SIG-M5 treated with dmso at 0.1 percent for 504 hours (cell line): ENCODE data around the gene LALBA.
"Not testable (repeated sequence)": the region's sequence is repeated elsewhere in the genome, so short reads cannot be mapped to it uniquely, and the experiment has no call there.

ENCODE experiments used
- DNase-seq: peaks from one replicate; lab custom pipeline; 2025; ENCODE audit not compliant: unreplicated experiment; lab: John Stamatoyannopoulos, UW

LALBA gene

DNA sequence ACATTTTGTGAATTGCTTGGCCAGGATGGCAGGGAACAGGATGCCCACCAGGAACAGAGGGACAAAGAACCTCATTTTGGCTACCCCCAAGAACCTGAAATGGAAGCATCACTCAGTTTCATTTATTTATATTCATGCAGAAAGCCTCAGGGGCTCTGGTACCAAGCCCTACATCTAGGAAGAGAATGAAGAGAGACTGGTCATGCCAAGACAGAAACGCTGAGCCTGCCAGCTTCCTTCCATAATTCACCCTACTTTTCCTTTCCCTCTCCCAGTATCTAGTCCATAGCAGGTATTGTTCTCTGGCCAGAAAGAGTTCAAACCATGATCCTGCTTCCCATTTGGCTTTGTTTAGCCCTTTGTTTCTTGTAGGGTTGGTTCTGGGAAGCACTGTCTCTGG is at the start of gene LALBA:
TSS of gene LALBA (minus strand) at position 101 of the 400 bp plus-strand sequence. CDS start at position 75, 26 bp downstream.
- DNase-seq, result no peak

GRCh38 chr12:48618541-48618940 is 48.7 kb upstream of the LALBA start:
- DNase-seq, result peak; percentile 82

DNA sequence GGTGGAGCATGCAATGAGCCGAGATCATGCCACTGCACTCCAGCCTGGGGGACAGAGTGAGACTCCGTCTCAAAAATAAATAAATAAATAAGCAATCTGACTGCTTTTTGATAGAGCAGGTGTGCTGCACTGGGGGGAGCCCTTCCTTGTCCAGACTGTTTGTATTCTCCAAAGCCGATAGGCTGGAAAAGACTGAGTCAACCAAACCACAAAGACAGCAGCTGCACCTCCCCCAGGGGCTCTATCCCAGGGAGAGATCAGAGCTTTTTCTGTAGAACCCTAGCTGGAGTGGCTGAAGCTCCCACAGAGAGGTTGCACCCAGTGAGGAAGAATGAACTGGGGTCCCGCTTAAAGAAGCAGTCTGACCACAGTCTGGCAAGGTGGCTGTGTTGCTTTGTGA is 45.8 kb upstream of the LALBA start:
- DNase-seq, result no peak

DNA sequence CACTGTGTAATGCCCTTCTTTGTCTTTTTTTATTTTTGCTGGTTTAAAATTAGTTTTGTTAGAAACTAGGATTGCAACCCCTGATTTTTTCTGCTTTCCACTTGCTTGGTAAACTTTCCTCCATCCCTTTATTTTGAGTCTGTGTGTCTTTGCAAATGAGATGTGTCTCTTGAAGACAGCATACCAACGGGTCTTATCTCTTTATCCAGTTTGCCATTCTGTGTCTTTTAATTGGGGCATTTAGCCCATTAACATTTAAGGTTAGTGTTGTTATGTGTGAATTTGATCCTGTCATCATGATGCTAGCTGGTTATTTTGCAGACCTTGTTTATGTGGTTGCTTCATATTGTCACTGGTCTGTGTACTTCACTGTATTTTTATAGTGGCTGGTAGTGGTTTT is 43.5 kb upstream of the LALBA start:
- DNase-seq, result no peak

GRCh38 chr12:48602192-48602989 is 32.5 kb upstream of the LALBA start:
- DNase-seq, result no peak

- DNase-seq, result no peak
Observed at GRCh38 chr12:48601013-48601756, 31.3 kb upstream of the LALBA start.

DNA sequence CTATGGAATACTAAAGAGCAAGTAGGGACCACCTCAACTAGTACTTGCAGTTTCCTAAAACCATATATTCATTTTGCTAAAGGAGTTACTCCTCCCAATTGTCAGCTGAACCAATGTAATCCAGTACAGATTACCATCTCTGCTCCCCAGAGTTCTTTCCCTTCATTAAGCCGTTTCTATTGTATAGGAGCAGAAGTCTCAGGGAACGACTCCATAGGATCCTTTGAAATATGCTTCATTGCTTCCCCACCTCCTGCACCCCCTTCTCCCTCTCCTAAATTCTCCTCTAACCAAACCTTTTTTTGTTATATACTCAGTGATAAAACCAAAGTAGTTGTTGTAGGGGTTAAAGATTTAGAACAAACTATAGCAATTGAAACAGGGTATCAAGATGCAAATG is 30.7 kb upstream of the LALBA start:
- DNase-seq, result no peak

GRCh38 chr12:48592591-48593086 is 22.8 kb upstream of the LALBA start:
- no peak for DNase-seq

DNA sequence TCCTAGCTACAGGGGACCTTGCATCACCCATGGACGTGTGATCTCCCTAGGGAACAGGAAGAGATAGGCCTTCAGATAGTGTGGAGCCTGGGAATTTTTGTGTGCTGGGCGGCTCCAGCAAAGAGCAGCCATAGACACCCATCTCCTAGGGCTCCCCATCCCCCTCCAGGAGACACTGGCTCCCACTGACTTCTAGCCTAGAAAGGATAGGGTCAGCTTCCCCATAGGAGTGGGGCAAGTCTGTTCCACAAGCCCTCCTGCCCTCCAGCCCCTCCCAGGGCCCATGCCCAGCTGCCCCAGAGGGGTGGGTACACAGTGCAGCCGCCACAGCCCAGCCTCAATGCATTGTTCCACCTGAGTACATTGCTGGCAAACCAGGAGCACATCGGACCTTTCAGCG is 16.5 kb upstream of the LALBA start:
- DNase-seq, result no peak

GRCh38 chr12:48583728-48584127 is 13.9 kb upstream of the LALBA start:
- DNase-seq, result no peak

- DNase-seq, result no peak
Observed at GRCh38 chr12:48580831-48581230, 11.0 kb upstream of the LALBA start.

GRCh38 chr12:48572326-48572725 is 2.5 kb upstream of the LALBA start:
- peak; percentile 32 for DNase-seq

DNA sequence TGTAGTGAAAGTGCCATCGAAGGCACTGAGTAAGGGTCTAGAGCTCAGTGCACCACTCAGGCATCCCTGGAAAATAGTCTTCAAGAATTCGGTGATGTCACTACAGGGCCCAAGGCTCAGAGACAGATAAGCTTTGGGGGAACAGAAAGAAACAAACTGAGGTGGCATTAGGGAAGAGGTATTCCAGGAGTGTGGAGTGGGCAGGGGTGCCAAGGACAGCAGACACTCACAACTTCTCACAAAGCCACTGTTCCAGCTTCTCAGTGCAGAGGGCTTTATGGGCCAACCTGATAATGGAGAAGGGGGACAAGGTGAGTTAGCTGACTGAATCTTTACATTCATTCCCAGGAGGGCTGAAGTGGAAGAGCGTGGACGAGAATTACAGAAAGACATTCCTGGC is 2.1 kb downstream of the LALBA start:
- DNase-seq, result no peak

GRCh38 chr12:48557919-48558318 is 11.9 kb downstream of the LALBA start:
- DNase-seq, result no peak

DNA sequence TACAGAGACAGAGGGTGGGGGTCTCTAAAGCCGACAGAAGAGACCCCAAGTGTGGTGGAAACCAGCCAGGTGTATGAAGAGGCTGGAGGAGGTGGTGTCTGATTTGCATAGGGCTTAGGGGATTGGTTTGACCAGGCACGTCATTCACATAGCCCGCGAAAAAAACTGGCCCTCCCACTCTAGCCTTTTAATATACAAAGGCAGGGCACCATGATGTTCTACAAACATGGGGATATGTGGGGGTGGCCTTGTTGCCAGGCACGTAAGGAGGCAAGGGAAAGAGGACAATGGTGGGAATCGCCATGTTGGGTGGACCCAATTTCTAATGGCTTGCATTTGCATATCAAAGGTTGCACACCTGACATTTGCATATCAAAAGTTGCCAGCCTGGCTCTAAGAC is 13.2 kb downstream of the LALBA start:
- DNase-seq, result no peak

GRCh38 chr12:48553666-48554343 is 16.0 kb downstream of the LALBA start:
- not testable (repeated sequence) for DNase-seq

- not testable (repeated sequence) for DNase-seq
Observed at GRCh38 chr12:48551636-48552035, 18.2 kb downstream of the LALBA start.

DNA sequence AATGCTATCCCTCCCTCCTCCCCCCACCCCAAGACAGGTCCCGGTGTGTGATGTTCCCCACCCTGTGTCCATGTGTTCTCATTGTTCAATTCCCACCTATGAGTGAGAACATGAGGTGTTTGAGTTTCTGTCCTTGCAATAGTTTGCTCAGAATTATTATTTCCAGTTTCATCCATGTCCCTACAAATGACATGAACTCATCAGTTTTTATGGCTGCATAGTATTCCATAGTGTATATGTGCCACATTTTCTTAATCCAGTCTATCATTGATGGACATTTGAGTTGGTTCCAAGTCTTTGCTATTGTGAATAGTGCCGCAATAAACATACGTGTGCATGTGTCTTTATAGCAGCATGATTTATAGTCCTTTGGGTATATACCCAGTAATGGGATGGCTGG is 22.8 kb downstream of the LALBA start:
- not testable (repeated sequence) for DNase-seq

- DNase-seq, result no peak
Observed at GRCh38 chr12:48545833-48546469, 23.9 kb downstream of the LALBA start.

DNA sequence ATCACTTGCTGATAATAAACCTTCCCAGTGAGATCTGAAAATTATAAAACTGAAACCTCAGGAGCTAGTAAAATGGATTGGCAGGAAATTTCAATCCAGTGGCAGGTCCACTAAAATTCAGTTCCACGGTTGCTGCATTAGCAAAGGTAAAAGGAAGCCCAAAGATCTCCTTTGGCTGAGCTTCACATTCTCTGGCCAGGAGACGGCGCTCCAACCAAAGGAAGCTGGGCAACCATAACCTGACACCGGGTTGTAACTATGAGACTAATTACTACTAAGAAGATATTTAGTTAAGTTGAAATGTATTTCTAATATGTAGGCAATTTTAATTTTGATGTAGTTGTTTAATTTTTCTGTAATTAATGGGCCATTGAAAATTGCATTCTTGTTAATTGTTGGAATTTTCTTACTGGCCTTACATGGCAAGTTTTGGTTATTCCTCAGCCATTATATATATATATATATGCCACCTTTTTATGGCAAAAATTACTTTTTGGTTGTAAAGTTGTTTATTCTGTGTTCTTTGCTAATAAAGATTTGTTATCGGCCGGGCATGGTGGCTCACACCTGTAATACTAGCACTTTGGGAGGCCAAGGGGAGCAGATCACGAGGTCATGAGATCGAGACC is 27.4 kb downstream of the LALBA start:
- peak; percentile 35 for DNase-seq

- DNase-seq, result no peak
Observed at GRCh38 chr12:48536602-48537001, 33.2 kb downstream of the LALBA start.
